ENCODE results near the gene DOK1. TPM values are rescaled to one million over a fixed set of nuclear protein-coding genes. Genes with fewer than 3 reads are reported as not detected.

DOK1 gene
- total RNA-seq, 1 donor, result 11.4 TPM

DNA sequence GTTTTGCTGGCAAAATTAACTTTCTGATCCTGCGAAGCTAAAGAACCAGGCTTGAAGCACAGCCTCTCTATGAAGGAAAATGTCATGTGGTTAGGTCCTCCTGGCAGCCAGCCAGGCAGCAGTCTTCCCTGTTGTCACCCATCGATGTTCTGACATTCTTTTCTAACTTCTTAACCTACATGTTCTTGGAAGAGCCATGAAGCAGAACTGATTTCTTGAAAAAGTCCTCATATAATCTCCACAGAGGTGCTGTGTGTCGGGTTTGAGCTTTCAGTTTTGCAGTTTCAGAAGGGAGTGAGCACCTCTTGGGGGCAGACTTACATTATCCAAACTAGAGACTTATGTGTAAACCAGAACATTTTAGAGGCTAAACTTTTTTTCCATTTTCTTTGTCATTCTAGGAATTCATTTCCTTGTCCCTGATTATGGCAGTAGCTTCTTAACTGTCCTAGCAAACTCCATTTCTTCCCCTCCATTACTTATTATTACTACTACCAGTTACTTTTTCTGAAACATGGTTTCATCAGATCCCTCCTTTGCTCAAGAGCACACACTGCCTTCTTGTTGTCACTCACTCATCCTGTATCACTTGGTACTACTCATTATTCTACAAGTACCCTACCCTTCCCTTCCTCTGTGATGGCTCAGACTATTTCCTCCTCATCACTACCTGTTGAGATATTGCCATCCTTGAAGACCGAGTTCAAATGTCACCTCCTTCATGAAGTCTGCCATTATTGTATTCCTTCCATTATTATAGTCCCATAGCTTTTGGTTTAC lies 31.1 kb downstream of the DOK1 start:
- TF ChIP-seq, protein P1, sequence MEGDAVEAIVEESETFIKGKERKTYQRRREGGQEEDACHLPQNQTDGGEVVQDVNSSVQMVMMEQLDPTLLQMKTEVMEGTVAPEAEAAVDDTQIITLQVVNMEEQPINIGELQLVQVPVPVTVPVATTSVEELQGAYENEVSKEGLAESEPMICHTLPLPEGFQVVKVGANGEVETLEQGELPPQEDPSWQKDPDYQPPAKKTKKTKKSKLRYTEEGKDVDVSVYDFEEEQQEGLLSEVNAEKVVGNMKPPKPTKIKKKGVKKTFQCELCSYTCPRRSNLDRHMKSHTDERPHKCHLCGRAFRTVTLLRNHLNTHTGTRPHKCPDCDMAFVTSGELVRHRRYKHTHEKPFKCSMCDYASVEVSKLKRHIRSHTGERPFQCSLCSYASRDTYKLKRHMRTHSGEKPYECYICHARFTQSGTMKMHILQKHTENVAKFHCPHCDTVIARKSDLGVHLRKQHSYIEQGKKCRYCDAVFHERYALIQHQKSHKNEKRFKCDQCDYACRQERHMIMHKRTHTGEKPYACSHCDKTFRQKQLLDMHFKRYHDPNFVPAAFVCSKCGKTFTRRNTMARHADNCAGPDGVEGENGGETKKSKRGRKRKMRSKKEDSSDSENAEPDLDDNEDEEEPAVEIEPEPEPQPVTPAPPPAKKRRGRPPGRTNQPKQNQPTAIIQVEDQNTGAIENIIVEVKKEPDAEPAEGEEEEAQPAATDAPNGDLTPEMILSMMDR (IDR thresholded peaks at IDR 0.05; ENCODE audit: insufficient read depth, low read length), result no peak
- H3K4me3 ChIP-seq (ENCODE audit: low read depth, low read length), result no peak overlapping the region
- no peak for DNase-seq (ENCODE audit: low read depth)

DNA sequence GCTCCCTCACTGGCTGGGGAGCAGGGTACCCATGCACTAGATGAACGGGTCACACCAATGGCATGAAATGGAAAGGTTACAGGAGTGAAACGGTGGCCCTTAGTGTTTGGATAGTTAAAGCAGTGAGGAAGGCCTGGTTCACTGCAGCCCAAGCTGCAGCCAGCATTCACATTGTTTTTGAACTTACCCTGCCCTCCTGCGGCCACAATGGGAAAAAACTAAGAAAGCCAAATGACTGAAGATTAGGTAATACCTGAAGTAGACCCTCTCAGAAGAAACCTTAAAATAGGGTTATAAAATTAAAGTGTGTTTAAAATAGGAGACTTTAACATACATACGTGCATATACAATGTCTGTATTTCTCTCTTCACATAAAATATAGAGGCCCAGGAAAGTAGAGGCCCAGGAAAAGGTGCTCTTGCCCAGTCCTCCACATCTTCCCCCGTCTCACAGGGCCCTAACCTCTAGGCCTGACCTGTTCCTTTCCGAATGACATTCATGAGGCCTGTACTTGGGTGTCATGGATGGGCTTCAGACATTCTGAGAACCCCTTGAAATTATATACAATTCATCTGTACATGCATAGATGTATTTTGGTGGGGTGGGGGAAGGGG lies 33.3 kb downstream of the DOK1 start:
- DNase-seq (ENCODE audit: low read depth), result peak; percentile 85
- no peak overlapping the region for H3K4me3 ChIP-seq (ENCODE audit: low read depth, low read length)
- TF ChIP-seq, protein P1 (IDR thresholded peaks at IDR 0.05; ENCODE audit: insufficient read depth, low read length), result peak; percentile 71

DNA sequence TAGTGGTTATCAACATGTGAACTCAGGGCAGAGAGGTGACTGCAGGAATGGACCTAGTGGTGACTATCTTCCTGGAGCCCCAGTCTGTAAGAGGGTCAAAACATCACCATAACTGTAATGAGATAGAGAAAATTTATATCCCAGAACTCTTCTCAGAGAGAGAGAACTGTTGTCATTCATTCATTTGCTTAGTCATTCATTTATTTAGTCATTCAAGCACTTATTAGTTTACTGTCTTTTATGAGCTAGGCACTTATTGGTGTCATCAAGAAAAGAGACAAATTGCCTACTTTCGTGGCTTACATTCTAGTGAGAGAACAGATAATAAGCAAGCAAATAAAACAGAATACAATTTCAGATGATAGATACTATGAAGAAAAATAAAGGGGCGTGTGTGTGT lies 34.1 kb downstream of the DOK1 start:
- TF ChIP-seq, protein P1 (IDR thresholded peaks at IDR 0.05; ENCODE audit: insufficient read depth, low read length), result no peak
- no peak for DNase-seq (ENCODE audit: low read depth)
- no peak overlapping the region for H3K4me3 ChIP-seq (ENCODE audit: low read depth, low read length)

DNA sequence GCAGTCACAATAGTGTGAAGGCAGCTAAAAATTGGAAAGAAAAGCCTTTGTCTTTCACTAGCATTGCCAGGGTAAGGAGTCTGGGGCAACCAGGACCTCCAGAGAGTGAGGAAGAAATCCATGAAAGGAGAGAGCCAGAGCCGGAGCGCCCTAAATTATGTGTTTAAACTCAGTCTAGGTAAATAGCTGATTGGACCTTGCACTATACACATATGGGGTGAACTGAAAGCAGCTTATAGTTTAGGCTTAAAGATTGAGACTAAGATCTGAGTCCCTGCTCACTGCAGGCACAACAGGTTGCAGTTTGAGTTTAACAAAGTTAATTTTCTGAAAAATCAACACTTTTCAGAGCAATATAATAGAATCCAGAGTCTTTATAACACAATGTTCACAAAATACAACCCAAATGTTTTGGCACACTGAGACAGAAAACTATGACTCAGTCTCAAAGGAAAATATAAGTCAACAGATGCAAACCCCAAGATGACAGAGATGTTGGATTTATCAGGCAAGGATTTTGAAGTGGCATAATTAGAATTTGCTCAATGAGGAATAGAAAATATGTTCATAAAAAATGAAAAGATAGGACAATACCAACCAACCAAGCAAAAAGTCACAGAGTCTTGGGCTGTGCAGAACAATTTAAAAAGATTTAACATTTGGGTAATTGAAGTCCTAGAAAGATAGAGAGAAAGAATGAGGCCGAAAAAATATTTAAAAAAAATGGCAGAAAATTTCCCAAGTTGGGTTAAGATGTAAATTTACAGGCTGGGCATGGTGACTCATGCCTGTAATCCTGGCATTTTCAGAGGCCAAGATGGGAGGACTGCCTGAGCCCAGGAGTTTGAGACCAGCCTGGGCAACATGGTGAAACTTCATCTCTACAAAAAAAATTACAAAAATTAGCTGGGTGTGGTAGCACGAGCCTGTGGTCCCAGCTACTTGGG lies 39.6 kb downstream of the DOK1 start:
- TF ChIP-seq, protein P1 (IDR thresholded peaks at IDR 0.05; ENCODE audit: insufficient read depth, low read length), result no peak
- DNase-seq (ENCODE audit: low read depth), result peak; percentile 23
- H3K4me3 ChIP-seq (ENCODE audit: low read depth, low read length), result no peak overlapping the region

DNA sequence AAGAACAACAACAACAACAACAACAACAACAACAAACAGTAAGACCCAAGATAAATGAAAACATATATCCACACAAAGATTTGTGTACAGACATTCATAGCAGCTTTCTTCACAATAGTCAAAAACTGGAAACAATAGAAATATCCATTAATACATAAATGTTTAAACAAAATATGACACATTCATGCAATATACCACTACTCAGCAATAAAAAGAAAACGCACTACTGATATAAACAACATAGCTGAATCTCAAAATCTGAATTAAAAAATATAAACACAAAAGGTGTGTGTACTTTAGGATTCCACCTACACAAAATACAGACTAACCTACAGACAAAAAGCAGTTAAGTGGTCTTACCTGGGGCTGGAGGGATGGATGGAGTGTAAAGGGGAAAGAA lies 42.1 kb downstream of the DOK1 start:
- DNase-seq (ENCODE audit: low read depth), result no peak
- TF ChIP-seq, protein P1 (IDR thresholded peaks at IDR 0.05; ENCODE audit: insufficient read depth, low read length), result no peak
- no peak overlapping the region for H3K4me3 ChIP-seq (ENCODE audit: low read depth, low read length)

DNA sequence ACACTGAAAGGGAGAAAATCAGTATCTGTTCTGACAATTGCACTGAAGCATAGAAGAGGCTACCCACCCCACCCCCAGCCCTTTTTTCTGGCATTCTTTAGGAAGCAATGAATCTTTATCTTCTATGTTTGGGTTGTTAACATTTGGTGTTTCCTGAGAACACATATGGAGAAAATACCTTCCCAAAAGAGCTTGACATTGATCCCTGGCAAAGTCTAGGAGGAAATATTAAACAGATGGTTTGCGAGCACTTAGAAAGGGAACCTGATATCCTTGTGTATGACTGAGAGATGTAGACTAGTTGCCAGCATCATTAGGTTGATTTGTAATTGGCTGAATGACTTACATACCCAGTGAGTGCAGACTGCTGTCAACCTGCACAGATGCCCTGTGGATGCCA lies 42.9 kb downstream of the DOK1 start:
- DNase-seq (ENCODE audit: low read depth), result peak; percentile 11
- no peak overlapping the region for H3K4me3 ChIP-seq (ENCODE audit: low read depth, low read length)
- TF ChIP-seq, protein P1 (IDR thresholded peaks at IDR 0.05; ENCODE audit: insufficient read depth, low read length), result no peak

Measured in fibroblast of the aortic adventitia (primary cell).